PC-3 (cell line): ENCODE measurements around the gene NRL. TPM values are rescaled to one million over a fixed set of nuclear protein-coding genes. Genes with fewer than 3 reads are reported as not detected.

Experiments used
- ATAC-seq: fragments of 200-7000 bp; cut with Tn5 transposase; 2 replicates; pipeline ENCODE4 v1.9.1; 2020; ENCODE audit warnings: mild to moderate bottlenecking, moderate library complexity
- BruUV-seq: library from RNA; stranded (reverse); fragments of 400-500 nt; replicated peaks from 2 replicates; lab custom pipeline; 2021; lab: Mats Ljungman, UMichigan
- CTCF ChIA-PET: fragments of 300-600 bp; sonication (Branson Sonifier 250); formaldehyde crosslinking; loops from one replicate; lab custom pipeline; 2022; ENCODE audit warnings: antibody characterized with exemption; lab: Charles Lee
- POLR2A ChIA-PET: fragments of 300-600 bp; sonication (Branson Sonifier 250); formaldehyde crosslinking; loops from one replicate; lab custom pipeline; 2022; ENCODE audit warnings: antibody characterized with exemption; ENCODE audit not compliant: unreplicated experiment; lab: Charles Lee
- DNase-seq: peaks from one replicate; pipeline ENCODE4 v3.0.0-alpha.2; 2015
- H2AFZ ChIP-seq: fragments of 300-600 bp; sonication (generic); 2 replicates; pipeline ENCODE4 v1.6.0; 2016; ENCODE audit warnings: antibody characterized with exemption, low read length
- H3F3A ChIP-seq: fragments of 300-600 bp; sonication (generic); one replicate; pipeline ENCODE4 v1.6.0; 2017; ENCODE audit warnings: antibody characterized with exemption, low read length, control low read depth, mild to moderate bottlenecking; ENCODE audit not compliant: unreplicated experiment
- H3K27ac ChIP-seq: fragments of 300-600 bp; sonication (generic); 2 replicates; pipeline ENCODE4 v1.5.1; 2016; ENCODE audit warnings: mild to moderate bottlenecking, low read length
- H3K27me3 ChIP-seq: fragments of 300-600 bp; sonication (generic); 2 replicates; pipeline ENCODE4 v1.6.1; 2016; ENCODE audit warnings: low read length, mixed read lengths
- H3K36me3 ChIP-seq: fragments of 300-600 bp; sonication (generic); 2 replicates; pipeline ENCODE4 v1.6.1; 2016; ENCODE audit warnings: low read depth, mixed run types, low read length, mixed read lengths
- H3K4me1 ChIP-seq: fragments of 300-600 bp; sonication (generic); 2 replicates; pipeline ENCODE4 v1.5.1; 2016; ENCODE audit warnings: low read length; ENCODE audit not compliant: insufficient read depth
- H3K4me2 ChIP-seq: fragments of 300-600 bp; sonication (generic); 2 replicates; pipeline ENCODE4 v1.6.0; 2016; ENCODE audit warnings: low read length
- H3K4me3 ChIP-seq: fragments of 300-600 bp; sonication (generic); 2 replicates; pipeline ENCODE4 v1.5.1; 2016; ENCODE audit warnings: mild to moderate bottlenecking, low read length, mixed read lengths
- H3K79me2 ChIP-seq: fragments of 300-600 bp; sonication (generic); 2 replicates; pipeline ENCODE4 v1.6.1; 2017; ENCODE audit warnings: low read length, mixed read lengths
- H3K9ac ChIP-seq: fragments of 300-600 bp; sonication (generic); 2 replicates; pipeline ENCODE4 v1.6.0; 2016; ENCODE audit warnings: mild to moderate bottlenecking, low read length
- H3K9me2 ChIP-seq: fragments of 300-600 bp; sonication (generic); replicated peaks from 2 replicates; pipeline ENCODE4 v1.6.1; 2016; ENCODE audit warnings: mixed run types, low read length, mixed read lengths
- H3K9me3 ChIP-seq: fragments of 300-600 bp; sonication (generic); 2 replicates; pipeline ENCODE4 v1.6.1; 2016; ENCODE audit warnings: low read length, mixed read lengths
- H4K20me1 ChIP-seq: fragments of 300-600 bp; sonication (generic); 2 replicates; pipeline ENCODE4 v1.6.1; 2016; ENCODE audit warnings: low read length, mixed read lengths
- CTCF ChIP-seq: fragments of 300-600 bp; sonication (generic); conservative IDR thresholded peaks from 2 replicates; pipeline ENCODE4 v1.5.1; 2017; ENCODE audit warnings: antibody characterized with exemption, low read depth, mild to moderate bottlenecking, low read length
- EZH2 ChIP-seq: fragments of 300-600 bp; sonication (generic); IDR thresholded peaks from one replicate; pipeline ENCODE4 v1.6.1; 2017; ENCODE audit warnings: antibody characterized with exemption, mild to moderate bottlenecking, low read length; ENCODE audit not compliant: unreplicated experiment
- EZH2phosphoT487 ChIP-seq: fragments of 300-600 bp; sonication (generic); IDR thresholded peaks from 2 replicates; pipeline ENCODE4 v1.6.1; 2018; ENCODE audit warnings: mild to moderate bottlenecking, antibody characterized with exemption, low read length, borderline replicate concordance
- intact Hi-C: fragments of 100-400 bp; cut with micrococcal nuclease; formaldehyde crosslinking; loops from 2 replicates; pipeline ENCODE4 v1.9.0; 2023
- total RNA-seq: library from RNA; depleted of rRNA; stranded (reverse); fragments of >200 nt; gene quantifications from 2 replicates; pipeline ENCODE4 v1.2.3, GENCODE V29; 2014

NRL gene
- total RNA-seq, 1 experiment from 2014 or later: 1.5 TPM

GRCh38 chr14:24075485-24076301 is 39.1 kb downstream of the NRL start:
- Histone ChIP-seq H3K36me3 (no peaks in the 10 kb centered on the region), H3K9me2 (no peaks in the 10 kb centered on the region), H3K27me3 (0 out of 2 replicates have a peak, but pooled peaks cover under 1% of the 10 kb centered on the region), H3K79me2 (no peaks in the 10 kb centered on the region), H3K9me3 (no peaks in the 10 kb centered on the region), H3K9ac (no peak overlapping the region), H3F3A (no peaks in the 10 kb centered on the region), H2AFZ (no peak overlapping the region), H3K4me3 (no peak overlapping the region), H3K27ac (no peak overlapping the region), H4K20me1 (no peaks in the 10 kb centered on the region), H3K4me2 (no peak overlapping the region), H3K4me1 (peaks cover 5% of the 10 kb centered on the region)
- CTCF ChIA-PET: no interaction called here
- intact Hi-C loops: no loop called here
- POLR2A ChIA-PET: no interaction called here
- TF ChIP-seq EZH2 (no peak), CTCF (no peak), EZH2phosphoT487 (no peak)
- no TSS peak for BruUV-seq
- no peak for DNase-seq
- ATAC-seq: no peak

- Histone ChIP-seq H3K79me2 (no peaks in the 10 kb centered on the region), H3K9ac (no peak overlapping the region), H2AFZ (no peak overlapping the region), H3K4me1 (no peaks in the 10 kb centered on the region), H3K9me2 (no peaks in the 10 kb centered on the region), H3K27ac (no peak overlapping the region), H3F3A (no peaks in the 10 kb centered on the region), H3K4me2 (no peak overlapping the region), H3K9me3 (no peaks in the 10 kb centered on the region), H4K20me1 (no peaks in the 10 kb centered on the region), H3K27me3 (0 out of 2 replicates have a peak, but pooled peaks cover 5% of the 10 kb centered on the region), H3K36me3 (no peaks in the 10 kb centered on the region), H3K4me3 (no peak overlapping the region)
- no TSS peak for BruUV-seq
- ATAC-seq: no peak
- ChIA-PET POLR2A (no interaction called here), CTCF (no interaction called here)
- intact Hi-C loops: no loop called here
- no peak for DNase-seq
- TF ChIP-seq EZH2phosphoT487 (no peak), CTCF (no peak), EZH2 (no peak)
Observed at GRCh38 chr14:24074625-24075484, 39.9 kb downstream of the NRL start.
